T-helper 1 cell (primary cell): ENCODE data around the gene PIP5KL1.

ENCODE experiments used
- DNase-seq, 5 donors: peaks; one replicate each; pipeline ENCODE4 v3.0.0-alpha.2; 2012 to 2020

The PIP5KL1 gene

GRCh38 chr9:127915801-127916719 is 14.5 kb downstream of the PIP5KL1 start:
- DNase-seq = no peak

GRCh38 chr9:127915325-127915752 is 15.2 kb downstream of the PIP5KL1 start:
- no peak for DNase-seq

GRCh38 chr9:127913682-127914081 is 16.9 kb downstream of the PIP5KL1 start:
- no peak for DNase-seq

GRCh38 chr9:127912882-127913281 is 17.7 kb downstream of the PIP5KL1 start:
- no peak for DNase-seq

GRCh38 chr9:127912296-127912695 is 18.3 kb downstream of the PIP5KL1 start:
- no peak for DNase-seq

- no peak for DNase-seq
These were observed 19.9 kb downstream of the PIP5KL1 start for GRCh38 chr9:127910613-127911205.

GRCh38 chr9:127909839-127910273 is 20.7 kb downstream of the PIP5KL1 start:
- DNase-seq = no peak

- no peak for DNase-seq
These were observed 22.0 kb downstream of the PIP5KL1 start for GRCh38 chr9:127908660-127908926.

GRCh38 chr9:127907867-127908659 is 22.5 kb downstream of the PIP5KL1 start:
- no peak for DNase-seq

- peak; percentile 54 to 77 (median 67) for DNase-seq
These were observed 24.8 kb downstream of the PIP5KL1 start for GRCh38 chr9:127905788-127906191.

GRCh38 chr9:127905004-127905728 is 25.4 kb downstream of the PIP5KL1 start:
- peak in 4 of 5 donors; percentile 49 to 73 (median 56) for DNase-seq

GRCh38 chr9:127904561-127905003 is 26.0 kb downstream of the PIP5KL1 start:
- no peak for DNase-seq

GRCh38 chr9:127903557-127904475 is 26.8 kb downstream of the PIP5KL1 start:
- peak; percentile 30 to 86 (median 48) for DNase-seq

- peak; percentile 43 to 74 (median 52) for DNase-seq
These were observed 31.2 kb downstream of the PIP5KL1 start, which contains the start of gene ST6GALNAC6 for GRCh38 chr9:127899128-127899943. TSS of gene ST6GALNAC6 (minus strand) at chr9:127899603. CDS start at chr9:127897981, 1,622 bp downstream.

GRCh38 chr9:127898433-127899127 is 32.0 kb downstream of the PIP5KL1 start:
- no peak for DNase-seq

GRCh38 chr9:127897193-127897692 is 33.3 kb downstream of the PIP5KL1 start:
- no peak for DNase-seq

- no peak for DNase-seq
These were observed 34.0 kb downstream of the PIP5KL1 start for GRCh38 chr9:127896395-127897192.

GRCh38 chr9:127895811-127896210 is 34.8 kb downstream of the PIP5KL1 start:
- DNase-seq = no peak

- no peak for DNase-seq
These were observed 37.2 kb downstream of the PIP5KL1 start for GRCh38 chr9:127893392-127893791.
